ENCODE data around the gene PDLIM7. TPM values are rescaled to one million over a fixed set of nuclear protein-coding genes. Genes with fewer than 3 reads are reported as not detected.

Gene PDLIM7
- total and polyA plus RNA-seq, 2 of the 8 experiments (the other 6 are each of a cell fraction or from before 2014, with no cell fraction given): 67.3 to 94.2 TPM

DNA sequence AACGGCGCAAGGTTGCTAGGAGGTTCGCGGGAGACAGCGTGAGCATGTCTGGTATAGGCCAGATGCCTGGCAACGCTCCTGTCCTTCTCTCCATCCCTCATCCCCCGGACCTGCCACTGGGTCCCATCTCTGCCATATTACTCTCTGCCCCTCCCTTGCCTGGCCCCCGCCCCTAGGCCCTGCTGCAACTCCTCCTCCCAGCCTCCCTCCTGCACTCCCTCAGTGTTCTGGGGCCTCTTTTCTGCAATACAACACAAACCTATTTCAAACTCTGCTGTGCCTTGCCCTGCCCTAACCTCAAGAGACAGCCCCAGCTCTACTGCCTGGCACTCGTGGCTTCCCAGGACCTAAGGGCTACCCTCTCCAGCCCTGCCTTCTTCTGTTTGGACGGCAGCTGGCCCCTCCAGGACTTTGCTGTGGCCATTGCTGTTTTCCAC lies 15.0 kb downstream of the PDLIM7 start:
- Histone ChIP-seq H3K9me3 (ENCODE audit: insufficient read depth in 2 of 2, low read depth in 1 of 2, low read length in 1 of 2) (no peaks in the 10 kb centered on the region), H3K56ac (replicated peaks; ENCODE audit: insufficient read length, low read depth, low read length) (no peak overlapping the region), H4K5ac (ENCODE audit: insufficient read length, low read depth, low read length) (no peak overlapping the region), H3K14ac (ENCODE audit: insufficient read length) (no peak overlapping the region), H2BK5ac (ENCODE audit: low read depth, low read length) (no peak overlapping the region), H4K91ac (replicated peaks; ENCODE audit: insufficient read length, low read length) (no peak overlapping the region), H4K8ac (ENCODE audit: extremely low read depth, insufficient read depth, low read length) (no peak overlapping the region), H3K23me2 (ENCODE audit: low read depth, low read length) (no peaks in the 10 kb centered on the region), H3K4me1 (replicated peaks in 1 of 4; ENCODE audit: control insufficient read depth in 3 of 4, insufficient read depth in 4 of 4, low read length in 3 of 4) (no peaks in the 10 kb centered on the region; a peak in 1 of 7 replicates), H2BK12ac (ENCODE audit: low read depth, low read length) (no peak overlapping the region), H3K36me3 (ENCODE audit: control insufficient read depth in 2 of 4, insufficient read depth in 4 of 4, low read length in 3 of 4) (peaks cover 6 to 31% (median 14%) of the 10 kb centered on the region in 4 experiments), H2BK120ac (replicated peaks; ENCODE audit: low read depth, low read length) (no peak overlapping the region), H3K23ac (ENCODE audit: insufficient read length) (no peak overlapping the region), H2BK20ac (ENCODE audit: low read length) (no peak overlapping the region), H3K4me2 (ENCODE audit: insufficient read depth in 1 of 2, low read depth in 2 of 2, low read length in 2 of 2) (no peak overlapping the region), H3K4ac (replicated peaks; ENCODE audit: insufficient read length, low read depth, low read length) (no peak overlapping the region), H3K79me2 (ENCODE audit: control insufficient read depth in 1 of 2, insufficient read depth in 2 of 2, low read length in 2 of 2) (no peaks in the 10 kb centered on the region), H3K27me3 (replicated peaks in 1 of 4; ENCODE audit: control insufficient read depth in 3 of 4, extremely low read depth in 1 of 4, insufficient read depth in 3 of 4, low read length in 3 of 4) (no peaks in the 10 kb centered on the region), H4K20me1 (replicated peaks in 1 of 2; ENCODE audit: control insufficient read depth in 1 of 2, insufficient read depth in 2 of 2, low read length in 2 of 2) (peaks cover 2 to 11% of the 10 kb centered on the region in 2 experiments), H3K27ac (ENCODE audit: low read depth, low read length) (no peak overlapping the region), H2AK5ac (ENCODE audit: low read depth, low read length) (no peak overlapping the region), H3K4me3 (ENCODE audit: extremely low read depth in 1 of 4, insufficient read depth in 2 of 4, low read depth in 3 of 4, low read length in 4 of 4) (no peak overlapping the region), H3K18ac (ENCODE audit: extremely low read depth, low read length) (no peak overlapping the region), H2AFZ (ENCODE audit: low read length) (no peak overlapping the region), H2BK15ac (ENCODE audit: low read length) (no peak overlapping the region), H3K9ac (replicated peaks in 1 of 4; ENCODE audit: extremely low read depth in 1 of 4, low read depth in 3 of 4, low read length in 3 of 4) (no peak overlapping the region), H3K79me1 (ENCODE audit: low read depth, low read length) (no peaks in the 10 kb centered on the region)
- no peak for DNase-seq (ENCODE audit: low read depth in 1 of 2, low spot score in 2 of 2)
- ChIA-PET CTCF (ENCODE audit: partially characterized antibody) (interaction anchor here (2.2 to 10.4 kb wide), 3 partner anchors 9 to 25 kb away, joined by 9 to 162 read pairs (median 12); partner anchors contain the start of gene PDLIM7), POLR2A (ENCODE audit: partially characterized antibody) (interaction anchor here (0.8 to 67.5 kb wide), 3 partner anchors 3 to 34 kb away, joined by 4 to 3349 read pairs (median 3349); partner anchors contain the start of genes DBN1, DOK3, PDLIM7 and PRR7)
- no peak for FAIRE-seq
- TF ChIP-seq HDAC2 (IDR thresholded peaks at IDR 0.05; ENCODE audit: borderline replicate concordance in 1 of 2, low read depth in 2 of 2, low read length in 2 of 2): no peak
- TF ChIP-seq POLR2AphosphoS5 (IDR thresholded peaks at IDR 0.05; ENCODE audit: low read depth, low read length): peak; percentile 67; the same call in 1 of the 2 replicates
- 90% methylated on average over 9 of the region's 10 CpGs; no CpG with 5 or more reads in 1 of the 2 experiments for WGBS, 2 experiments (ENCODE audit: extremely low coverage in 1 of 2, insufficient coverage in 1 of 2, insufficient read length in 1 of 2, insufficient replicate concordance in 2 of 2, low coverage in 1 of 2, low lambda C conversion rate in 2 of 2, missing lambda C conversion rate in 1 of 2)

Data from H1 (cell line).